GM18861 (cell line): ENCODE data around the gene IL36A.

Experiments
- ATAC-seq: cut with Tn5 transposase; IDR thresholded peaks from one replicate; pipeline ENCODE4 v1.9.1; 2021; ENCODE audit not compliant: unreplicated experiment

Gene IL36A

GRCh38 chr2:113005030-113005509 is at the start of gene IL36A:
IL36A (plus strand) TSS chr2:113005459; CDS start chr2:113005872, 413 bp downstream.
- no peak for ATAC-seq

GRCh38 chr2:112957511-112957910 is 47.7 kb upstream of the IL36A start:
- ATAC-seq, result no peak

- no peak for ATAC-seq
These were observed 46.7 kb upstream of the IL36A start for GRCh38 chr2:112958428-112959108.

- no peak for ATAC-seq
These were observed 46.0 kb upstream of the IL36A start for GRCh38 chr2:112959109-112959812.

- ATAC-seq, result no peak
These were observed 44.9 kb upstream of the IL36A start for GRCh38 chr2:112960230-112960825.

- no peak for ATAC-seq
These were observed 42.7 kb upstream of the IL36A start for GRCh38 chr2:112962308-112963175.

- ATAC-seq, result no peak
These were observed 38.2 kb upstream of the IL36A start for GRCh38 chr2:112967023-112967422.

- ATAC-seq, result no peak
These were observed 32.7 kb upstream of the IL36A start for GRCh38 chr2:112972423-112973086.

- no peak for ATAC-seq
These were observed 32.1 kb upstream of the IL36A start for GRCh38 chr2:112973156-112973555.

- no peak for ATAC-seq
These were observed 27.7 kb upstream of the IL36A start, which contains the start of gene IL36G for GRCh38 chr2:112977559-112978056. IL36G (plus strand) TSS chr2:112978006; CDS start chr2:112978639, 633 bp downstream.

- ATAC-seq, result no peak
These were observed 25.5 kb upstream of the IL36A start for GRCh38 chr2:112979731-112980130.

- no peak for ATAC-seq
These were observed 24.7 kb upstream of the IL36A start for GRCh38 chr2:112980537-112980936.

GRCh38 chr2:112985090-112985489 is 20.2 kb upstream of the IL36A start:
- no peak for ATAC-seq

GRCh38 chr2:112989611-112990010 is 15.6 kb upstream of the IL36A start:
- ATAC-seq, result no peak

GRCh38 chr2:112993831-112994230 is 11.4 kb upstream of the IL36A start:
- ATAC-seq, result no peak

GRCh38 chr2:112994648-112995047 is 10.6 kb upstream of the IL36A start:
- no peak for ATAC-seq

GRCh38 chr2:112995346-112995920 is 9.8 kb upstream of the IL36A start:
- ATAC-seq, result no peak

GRCh38 chr2:112996635-112997034 is 8.6 kb upstream of the IL36A start:
- ATAC-seq, result no peak

- no peak for ATAC-seq
These were observed 8.1 kb upstream of the IL36A start for GRCh38 chr2:112997151-112997550.

GRCh38 chr2:113000436-113000835 is 4.8 kb upstream of the IL36A start:
- ATAC-seq, result no peak
